IPS-NIHi7 (cell line): ENCODE results near the gene GFOD2.

ENCODE experiments used
- DNase-seq: peaks from one replicate; pipeline ENCODE4 v3.0.0; 2012; ENCODE audit warnings: mixed read lengths; ENCODE audit errors: extremely low spot score

GFOD2 gene

DNA sequence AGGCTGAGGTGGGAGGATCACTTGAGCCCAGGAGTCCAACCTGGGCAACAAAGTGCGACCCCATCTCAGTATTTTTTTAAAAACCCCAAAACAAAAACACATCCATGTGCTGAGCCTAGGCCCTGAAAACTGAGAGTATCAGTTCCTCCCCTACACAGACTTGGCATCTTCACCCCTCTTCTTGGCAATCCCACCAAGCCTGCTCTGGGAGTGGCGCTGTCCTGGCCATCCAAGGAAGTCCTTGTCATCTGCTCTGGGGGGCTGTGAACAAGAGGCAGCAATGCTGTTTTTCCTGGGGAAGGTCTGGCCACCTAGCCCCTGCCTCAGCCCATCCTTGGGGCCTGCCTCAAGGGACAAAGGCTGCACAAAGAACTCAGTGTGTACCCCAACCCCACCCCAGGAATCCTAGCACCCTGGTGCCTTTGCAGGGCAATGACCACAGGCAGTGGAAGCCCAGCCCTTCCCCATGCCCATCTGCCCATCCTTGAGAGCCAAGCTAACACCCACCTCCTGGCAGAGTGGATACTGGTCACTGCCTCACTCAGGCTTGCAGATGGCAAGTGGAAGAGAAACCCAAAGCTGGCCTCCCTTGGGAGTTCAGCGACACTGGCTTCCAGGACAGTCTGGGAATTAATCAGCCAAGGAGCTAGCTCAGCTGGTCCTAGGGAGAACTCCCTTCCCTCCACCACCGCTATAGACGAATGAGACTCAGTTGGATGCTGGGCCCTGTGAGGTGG lies 14.8 kb upstream of the GFOD2 start:
- DNase-seq = no peak

DNA sequence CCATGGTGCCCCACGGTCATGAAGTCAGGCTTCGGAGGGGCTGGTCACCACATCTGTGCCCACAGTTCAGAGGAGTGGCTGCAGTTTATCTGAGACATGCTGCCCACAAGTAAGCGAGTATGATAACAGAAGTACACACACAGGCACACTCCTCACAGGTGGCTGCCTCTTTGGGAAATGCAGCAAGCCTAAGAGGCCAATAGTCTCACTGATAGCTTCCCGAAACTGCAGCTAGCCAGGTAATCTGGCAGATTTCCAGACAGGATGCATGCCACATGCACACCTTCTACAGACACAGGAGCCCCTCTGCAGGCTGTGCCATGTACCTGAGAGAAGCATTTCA lies 12.6 kb upstream of the GFOD2 start:
- no peak for DNase-seq

DNA sequence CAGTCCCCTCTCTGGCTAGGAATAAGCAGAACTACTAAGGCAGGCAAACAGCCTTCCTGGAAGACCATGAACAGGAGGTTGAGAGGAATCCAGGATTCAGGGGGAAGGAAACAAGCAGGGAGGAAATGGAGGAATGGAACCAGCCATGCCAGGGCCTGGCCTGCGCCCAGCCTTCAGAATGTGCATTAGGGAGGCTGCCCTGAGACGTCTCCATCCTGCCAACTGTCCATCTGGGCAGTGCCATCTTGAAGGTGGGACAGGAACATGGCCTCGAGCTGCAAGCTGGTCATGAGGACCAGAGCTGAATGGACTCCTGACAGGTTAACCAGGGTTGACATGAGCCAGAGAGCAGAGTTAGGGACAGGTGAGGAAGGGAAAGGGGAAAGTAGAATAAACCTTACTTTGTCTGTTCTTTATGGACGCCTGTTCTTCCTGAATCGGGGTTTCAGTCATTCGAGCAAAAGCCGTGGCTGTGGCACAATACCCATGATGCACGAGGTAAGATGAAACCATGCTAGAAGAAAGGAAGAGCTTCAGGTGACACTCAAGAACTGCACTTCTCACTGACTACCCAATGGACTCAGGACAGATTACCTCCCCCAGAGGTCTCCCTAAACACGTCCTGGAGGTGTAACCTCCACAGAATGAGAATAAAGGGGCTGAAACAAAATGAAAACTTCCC lies 12.1 kb upstream of the GFOD2 start:
- no peak for DNase-seq

DNA sequence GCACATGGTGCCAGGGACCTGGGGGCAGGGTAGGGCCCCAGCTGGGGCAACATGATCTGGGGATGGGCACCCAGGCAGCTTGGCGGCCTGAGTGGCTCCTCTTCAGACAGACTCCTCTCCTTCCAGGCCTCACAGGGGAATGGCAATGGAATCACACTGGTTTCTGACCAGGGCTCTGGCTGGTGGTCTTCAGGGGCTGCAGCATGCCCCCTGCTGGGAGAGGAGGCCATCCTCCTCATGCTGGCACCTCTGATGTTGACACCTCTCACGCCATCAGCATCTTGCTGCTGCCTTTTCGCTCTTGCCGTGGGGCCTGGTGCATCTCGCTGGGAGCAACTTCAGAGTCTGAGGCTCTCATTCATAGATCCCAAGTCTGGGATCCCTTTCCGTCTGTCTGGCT lies 11.2 kb upstream of the GFOD2 start:
- no peak for DNase-seq

DNA sequence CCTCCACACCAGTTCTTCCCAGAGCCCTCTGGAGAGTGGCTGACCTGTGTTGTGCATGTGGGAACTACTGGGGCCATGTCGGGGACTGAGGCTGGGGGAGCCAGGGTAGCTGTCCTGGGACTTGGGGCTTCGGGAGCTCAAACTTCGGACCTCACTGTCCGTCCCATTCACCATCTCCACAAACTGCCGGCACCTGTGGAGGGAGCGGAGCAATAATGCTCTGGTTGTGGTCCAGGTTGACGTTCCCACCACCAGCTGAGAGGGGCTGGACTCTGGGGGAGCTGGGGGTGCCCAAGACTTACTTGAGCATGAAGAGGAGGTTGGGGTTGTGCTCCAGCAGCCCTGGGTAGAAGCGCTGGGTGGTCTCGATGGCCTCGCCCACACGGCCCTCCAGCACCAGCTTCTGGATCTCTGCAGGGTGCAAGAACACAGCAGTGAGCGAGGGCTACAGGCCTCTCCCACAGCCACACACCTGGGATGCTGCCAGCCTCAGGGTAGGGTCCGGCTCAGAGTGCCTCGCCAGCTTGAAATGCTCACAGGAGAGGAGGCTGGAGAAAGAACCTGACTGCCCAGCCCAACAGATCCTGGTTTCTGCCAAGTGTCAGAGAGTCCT lies 10.6 kb upstream of the GFOD2 start:
- no peak for DNase-seq

DNA sequence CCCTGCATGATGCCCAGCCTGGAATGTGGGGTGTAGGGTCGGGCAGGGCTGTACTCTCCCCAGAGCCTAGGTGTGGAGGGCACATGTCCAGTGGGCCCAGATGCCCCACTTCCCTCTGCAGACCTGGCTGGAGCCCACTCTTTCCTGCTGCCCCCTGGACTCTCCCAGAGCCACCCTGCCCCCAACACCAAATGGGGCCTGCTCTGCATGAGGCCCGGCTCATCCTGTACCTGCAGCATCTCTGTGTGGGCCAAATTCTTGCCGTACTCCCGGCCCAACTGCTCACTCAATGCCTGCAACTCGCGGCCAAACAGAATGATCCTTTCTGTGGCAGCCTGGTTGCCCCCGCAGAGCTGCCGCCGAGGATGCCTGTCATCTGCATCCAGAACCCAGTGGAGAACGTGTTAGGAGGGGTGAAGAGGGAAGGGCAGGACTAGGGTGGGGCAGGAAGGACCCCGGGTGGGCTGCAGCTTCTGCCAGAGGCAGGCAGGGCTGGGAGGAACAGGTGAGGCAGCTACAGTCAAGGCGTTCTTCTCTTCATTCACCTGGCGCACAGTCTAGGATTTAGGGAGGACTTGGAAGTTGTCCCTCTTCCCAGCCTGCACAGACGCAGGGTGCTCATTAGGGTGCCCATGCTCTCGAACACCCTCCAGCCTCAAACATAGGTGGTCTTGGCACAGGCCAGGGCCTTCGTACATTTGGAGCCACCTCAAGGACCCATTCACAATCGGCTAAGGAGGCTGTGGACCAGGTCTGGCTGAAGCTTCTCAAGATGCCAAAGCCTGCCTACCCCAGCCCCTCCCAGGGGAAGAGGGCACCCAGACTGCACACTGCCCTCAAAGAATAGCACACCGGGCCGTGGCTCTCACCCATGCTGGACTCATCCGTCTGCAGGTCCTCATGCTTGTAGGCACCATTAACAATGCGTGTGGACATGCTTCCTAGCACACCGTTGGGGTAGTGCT lies 8.7 kb upstream of the GFOD2 start:
- peak; percentile 6 for DNase-seq

DNA sequence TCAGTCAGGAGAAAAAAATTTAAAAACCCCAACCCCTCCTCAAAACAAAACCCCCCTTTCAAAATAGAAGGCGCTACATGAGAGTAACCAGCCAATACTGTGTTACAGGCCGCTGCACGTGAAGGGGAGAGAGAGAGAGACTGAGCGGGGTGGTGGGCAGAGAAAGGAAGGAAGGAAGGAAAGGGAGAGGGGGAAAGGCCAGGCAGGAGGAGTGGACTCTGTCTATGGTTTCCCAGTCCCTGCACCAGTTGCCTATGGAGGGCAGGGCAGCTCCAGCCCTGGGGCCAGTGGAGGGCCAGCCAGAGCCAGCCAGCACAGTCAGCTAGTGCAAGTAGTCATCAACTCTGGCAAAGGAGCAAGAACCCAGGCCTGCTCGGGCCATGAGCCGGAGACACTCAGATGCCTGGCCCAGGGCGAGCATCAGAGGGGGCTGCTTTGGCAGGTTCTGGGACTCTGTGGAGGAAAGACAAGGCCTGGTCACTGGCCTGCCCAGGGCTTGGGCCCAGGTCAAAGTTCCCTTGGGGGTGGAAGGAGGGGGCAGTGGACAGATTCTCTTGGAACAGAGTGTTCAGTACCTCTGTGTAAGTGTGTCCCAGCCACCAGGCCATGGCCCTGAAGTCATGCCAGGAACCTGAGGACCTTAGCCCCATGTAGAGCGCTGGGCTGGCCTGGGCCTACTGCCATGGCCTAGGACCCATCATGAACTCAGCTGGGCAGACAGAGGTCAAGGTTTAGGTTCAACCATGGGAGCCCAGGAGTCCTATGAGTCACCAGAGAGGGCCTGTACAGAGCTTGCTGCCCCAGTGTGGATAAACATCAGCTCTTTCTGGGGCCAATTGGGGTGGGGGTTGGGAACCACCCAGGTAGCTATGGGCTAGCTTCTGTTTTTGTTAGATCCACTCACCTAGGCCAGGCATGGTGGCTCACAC lies 7.3 kb upstream of the GFOD2 start:
- peak; percentile 8 for DNase-seq

DNA sequence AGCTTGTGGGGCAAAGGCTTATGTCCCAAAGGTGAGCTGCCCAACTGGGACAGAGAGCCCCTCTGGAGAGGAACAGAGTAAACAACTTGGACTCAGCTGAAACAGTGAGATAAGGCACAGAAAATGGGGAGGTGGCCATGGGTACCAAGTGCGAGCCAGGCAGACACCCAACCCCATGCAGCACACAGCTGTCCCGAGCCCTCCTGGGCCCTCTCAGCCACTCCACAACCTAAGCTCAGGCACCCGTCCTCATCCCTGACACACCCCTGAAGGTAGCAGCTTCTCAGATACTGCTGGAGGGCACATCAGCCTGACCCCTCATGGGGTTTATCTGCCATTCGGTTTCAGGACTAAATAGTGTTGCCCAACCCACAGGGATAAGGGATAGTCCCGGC lies 4.8 kb upstream of the GFOD2 start:
- DNase-seq = peak; percentile 8

DNA sequence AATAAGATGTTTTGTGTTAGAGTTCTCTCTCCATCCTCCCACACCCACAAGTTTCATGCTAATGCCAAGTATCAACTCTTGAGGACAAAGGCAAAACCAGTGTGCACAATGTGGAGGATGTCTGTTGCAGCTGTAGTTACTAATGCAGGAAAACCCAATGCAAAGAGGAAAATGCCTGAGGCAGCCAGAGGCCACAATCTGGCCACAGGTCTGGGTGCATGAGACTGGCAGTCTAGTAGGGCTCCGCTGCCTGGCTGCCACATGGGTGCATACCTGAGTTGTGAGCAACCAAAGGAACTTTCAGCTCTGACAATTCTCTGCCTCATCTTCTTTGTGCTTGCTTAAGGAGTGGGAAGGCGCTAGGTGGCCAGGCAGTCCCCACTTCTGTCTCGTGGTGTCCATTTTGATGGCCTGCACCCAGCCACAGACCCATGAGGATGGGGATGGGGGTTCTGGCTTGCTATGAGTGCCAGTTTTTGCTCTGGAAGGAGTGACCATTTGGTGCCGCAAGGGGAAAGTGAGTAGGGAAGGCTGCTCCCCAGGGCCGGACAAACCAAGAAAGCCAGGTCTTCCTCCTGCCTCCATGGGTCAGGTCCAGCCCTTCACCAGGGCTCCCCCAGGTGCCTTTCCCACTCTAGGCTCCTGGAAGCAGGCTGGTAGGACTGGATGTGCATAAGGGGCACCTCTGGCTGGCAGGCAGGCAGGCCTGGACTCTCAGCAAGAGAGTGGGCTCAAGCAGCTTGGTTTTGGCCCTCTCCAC lies 4.2 kb upstream of the GFOD2 start:
- DNase-seq = peak; percentile 7

DNA sequence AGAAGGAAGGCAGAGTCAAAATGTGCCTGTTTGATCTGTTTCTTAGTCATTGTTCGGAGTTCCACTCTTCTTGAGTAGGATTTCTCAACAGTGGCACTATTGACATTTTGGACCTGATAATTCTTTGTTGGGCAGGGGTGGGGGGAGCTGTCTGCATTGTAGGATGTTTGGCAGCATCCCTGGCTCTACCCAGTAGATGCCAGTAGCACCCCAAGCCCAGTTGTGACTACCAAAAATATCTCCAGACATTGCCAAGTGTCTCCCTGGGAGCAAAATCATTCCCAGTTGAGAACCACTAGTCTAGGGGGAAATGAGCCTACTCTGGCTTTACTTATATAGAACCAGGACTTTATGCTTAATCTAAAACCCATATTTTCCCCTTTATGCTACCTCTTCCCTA lies 1.1 kb upstream of the GFOD2 start:
- no peak for DNase-seq

DNA sequence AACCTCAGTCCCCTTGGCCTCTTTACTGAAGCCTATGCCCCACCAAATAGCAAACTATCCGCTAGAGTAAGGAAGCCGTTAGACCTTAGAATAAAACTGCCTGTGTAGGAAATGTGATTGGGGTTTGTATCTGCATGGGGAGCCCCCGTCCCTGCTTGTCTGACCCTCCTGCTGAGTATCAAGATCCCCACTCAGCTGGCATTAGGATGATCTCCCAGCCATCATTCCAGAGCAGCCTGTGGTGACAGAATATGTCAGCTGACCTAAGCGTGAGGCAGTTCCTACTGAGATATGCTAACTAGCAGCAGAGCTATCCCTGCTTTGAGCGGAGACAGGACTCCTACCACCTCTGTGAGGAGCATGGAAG lies 645 bp upstream of the GFOD2 start:
- peak; percentile 57 for DNase-seq

DNA sequence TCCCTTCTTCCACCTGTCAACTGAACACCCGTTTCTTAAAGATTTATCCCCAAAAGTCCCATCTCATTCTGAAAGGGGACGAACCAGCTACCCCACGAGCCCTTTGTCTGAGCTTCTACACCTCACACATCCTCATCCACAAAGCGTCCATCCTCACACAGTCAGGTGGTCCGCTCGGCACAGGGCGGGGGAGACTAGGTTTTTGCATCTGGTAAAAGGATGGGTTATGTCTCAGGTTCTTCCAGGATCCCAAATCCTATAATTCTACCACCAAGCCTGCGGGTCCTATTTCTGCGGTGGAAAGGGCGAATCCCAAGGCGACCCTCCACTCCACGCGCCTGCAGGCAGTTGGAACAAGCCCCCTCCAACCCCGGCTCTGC lies 458 bp downstream of the GFOD2 start:
- DNase-seq = peak; percentile 38

DNA sequence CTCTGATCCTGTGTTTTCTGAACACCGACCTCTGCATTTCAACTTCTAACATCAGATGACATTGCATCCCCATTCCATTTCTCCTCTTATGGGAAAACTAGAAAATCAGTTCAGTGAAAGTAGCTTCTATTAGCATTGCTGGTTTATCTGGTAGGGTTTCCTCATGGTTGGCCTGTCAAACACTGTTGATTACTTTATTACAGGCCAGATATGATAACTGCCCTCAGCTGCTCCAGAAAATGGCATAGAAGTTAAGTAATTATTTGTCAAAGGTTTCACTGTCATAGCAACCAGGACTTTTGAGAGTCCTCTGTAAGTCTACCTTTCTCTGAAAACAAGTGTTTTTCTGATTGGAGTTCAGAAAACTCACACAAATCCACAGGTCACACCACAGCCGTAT lies 3.0 kb downstream of the GFOD2 start:
- DNase-seq = no peak

DNA sequence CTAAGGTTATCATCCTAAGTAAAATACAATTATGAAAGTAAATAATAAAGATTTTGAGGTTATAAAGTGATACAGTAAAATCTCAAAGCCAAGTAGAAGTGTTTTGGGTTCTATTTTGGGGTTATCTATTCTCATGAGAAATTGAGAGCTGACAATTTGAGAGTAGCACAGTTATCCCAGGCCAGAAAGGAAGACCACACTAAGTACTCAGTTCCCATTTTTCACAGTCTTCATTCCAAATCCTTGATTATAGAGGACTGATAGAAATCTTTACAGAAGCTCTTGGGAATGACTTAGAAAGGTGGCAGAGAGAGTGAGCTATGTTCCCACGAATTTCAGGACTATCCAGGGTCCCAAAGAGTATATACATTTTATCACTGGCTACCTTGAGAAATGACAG lies 4.6 kb downstream of the GFOD2 start:
- no peak for DNase-seq

DNA sequence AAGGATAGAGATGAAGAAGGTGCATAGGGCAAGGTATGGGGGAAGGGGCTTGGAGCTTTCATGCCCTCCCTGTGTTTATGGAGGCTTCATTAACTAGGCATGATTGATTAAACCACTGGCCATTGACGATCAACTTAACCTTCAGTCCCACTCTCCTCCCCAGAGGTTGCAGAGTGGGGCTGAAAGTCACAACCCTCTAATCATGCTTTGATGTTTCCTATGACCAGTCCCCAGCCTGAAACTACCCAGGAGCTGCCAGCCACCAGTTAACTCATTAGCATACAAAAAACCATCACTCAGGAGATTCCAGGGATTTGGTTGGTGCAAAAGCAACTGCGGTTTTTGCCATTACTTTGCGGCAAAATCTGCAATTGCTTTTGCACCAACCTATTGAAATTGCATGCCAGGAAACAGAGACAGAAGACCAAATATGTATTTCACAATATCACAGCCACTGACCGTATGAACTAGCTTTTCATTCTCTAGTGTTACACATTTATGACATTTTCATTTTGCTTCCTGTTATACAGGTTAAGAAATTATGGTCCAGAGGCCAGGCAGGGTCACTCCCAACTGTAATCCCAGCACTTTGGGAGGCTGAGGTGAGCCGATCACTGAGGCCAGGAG lies 5.4 kb downstream of the GFOD2 start:
- DNase-seq = no peak

DNA sequence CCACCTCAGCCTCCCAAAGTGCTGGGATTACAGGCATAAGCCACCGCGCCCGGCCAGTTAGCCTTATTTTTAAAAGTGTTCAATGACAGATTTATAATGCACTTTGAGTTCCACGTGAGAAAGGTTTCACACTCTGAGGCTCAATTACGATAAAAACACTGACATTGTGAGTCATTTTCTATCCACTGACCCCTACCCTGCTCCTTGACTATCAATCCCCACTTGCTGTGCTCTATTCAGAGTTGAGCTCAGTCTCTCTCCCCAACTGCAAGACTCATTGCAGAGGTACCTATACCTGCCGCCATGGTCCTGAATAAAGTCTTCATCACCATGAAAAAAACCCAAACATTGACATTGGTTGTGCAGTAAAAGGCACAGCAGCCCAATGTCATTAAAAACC lies 8.5 kb downstream of the GFOD2 start:
- no peak for DNase-seq

DNA sequence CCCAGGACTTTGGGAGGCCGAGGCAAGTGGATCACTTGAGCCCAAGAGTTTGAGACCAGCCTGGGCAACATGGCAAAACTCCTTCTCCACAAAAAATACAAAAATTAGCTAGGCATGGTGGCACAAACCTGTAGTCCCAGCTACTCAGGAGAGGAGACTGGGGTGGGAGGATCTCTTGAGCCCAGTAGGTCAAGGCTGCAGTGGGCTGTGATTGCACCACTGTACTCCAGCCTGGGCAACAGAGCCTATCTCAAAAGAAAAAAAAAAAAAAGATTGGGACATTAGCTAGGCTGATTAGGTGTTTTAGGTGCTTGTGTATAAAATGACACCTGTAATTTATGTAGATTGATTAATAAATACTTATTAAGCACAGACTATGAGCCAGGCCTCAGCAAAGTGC lies 10.1 kb downstream of the GFOD2 start:
- DNase-seq = no peak

DNA sequence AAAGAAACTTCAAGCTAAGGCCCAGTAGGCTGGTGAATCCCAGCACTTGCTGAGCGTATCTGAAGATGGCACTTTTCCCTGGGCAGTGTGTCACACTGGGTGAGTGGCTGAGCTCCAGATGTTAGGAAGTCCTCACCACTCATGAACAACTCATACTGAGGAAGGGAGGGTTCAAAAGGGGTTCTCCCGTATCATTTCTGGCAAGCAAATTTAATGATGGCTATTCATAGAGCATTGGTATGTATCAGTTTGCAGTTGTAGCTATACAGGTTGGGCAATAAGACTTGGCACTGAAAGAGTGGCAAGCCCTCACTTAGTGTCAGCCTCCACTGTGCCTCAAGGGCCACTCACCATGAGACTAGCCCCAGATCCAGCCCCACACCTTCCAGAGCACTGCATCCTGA lies 10.7 kb downstream of the GFOD2 start:
- DNase-seq = no peak

DNA sequence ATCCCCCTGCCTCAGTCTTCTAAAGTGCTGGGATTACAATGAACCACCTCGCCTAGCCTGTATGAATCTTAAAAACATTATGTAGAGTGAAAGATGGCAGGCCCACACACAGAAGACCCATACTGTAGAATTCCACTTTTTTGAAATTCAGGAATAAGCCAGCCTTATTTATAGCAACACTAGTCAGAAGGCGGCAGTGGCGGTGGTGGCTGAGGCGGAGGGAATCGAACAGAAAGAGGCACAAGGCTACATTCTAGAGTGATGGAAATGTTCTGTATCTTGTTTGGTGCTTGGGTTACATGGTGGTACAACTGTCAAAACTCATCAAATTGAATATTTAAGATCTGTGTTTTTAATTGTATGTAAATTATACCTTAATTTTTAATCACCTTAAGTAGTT lies 11.3 kb downstream of the GFOD2 start:
- no peak for DNase-seq

DNA sequence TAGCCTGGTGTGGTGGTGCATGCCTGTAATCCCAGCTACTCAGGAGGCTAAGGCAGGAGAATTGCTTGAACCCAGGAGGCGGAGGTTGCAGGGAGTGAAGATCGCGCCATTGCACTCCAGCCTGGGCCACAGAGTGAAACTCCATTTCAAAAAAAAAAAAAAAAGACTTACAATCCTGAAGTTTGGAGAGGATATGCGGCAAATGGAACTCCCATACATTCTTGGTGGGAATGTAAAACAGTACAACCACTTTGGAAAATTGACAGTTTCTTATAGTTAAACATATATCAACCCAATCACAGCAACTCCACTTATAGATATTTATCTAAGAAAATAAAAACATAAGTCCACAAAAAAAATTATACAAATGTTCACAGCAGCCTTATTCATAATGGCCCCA lies 11.9 kb downstream of the GFOD2 start:
- DNase-seq = no peak
